Measurements from ENCODE around the gene TPRA1. TPM values are rescaled to one million over a fixed set of nuclear protein-coding genes. Genes with fewer than 3 reads are reported as not detected.
A peak's percentile ranks its signal among the peaks of the same experiment; 100 is the strongest.

The TPRA1 gene
- total and polyA plus RNA-seq, 9 of the 15 experiments (the other 6 are each of a cell fraction or from before 2014, with no cell fraction given), result 0.66 to 21.5 (median 11.1) TPM

DNA sequence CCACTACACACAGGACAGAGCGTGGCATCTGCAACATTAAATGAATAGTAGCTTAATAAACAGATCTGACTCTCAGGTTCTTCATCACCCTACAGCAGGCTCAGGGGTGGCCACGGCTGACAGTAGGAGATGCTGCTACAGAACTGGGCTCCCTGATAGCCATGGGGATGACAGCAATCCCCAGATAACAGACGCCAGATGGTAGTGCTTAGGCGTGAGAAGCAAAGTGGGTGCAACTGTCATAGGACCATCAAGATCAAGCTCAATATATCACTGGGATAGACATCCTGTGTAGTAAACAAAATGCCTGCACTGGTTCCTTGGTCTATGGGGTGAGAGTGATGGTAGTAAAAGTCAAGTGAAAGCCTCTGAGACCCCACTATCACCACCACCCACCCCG is 2.6 kb upstream of the TPRA1 start (continued):
- TF ChIP-seq MBD1 (CRISPR knock-in tag; IDR thresholded peaks at IDR 0.05) (no peak), TCFL5 (CRISPR knock-in tag; conservative IDR thresholded peaks at IDR 0.05) (no peak), DMBX1 (CRISPR knock-in tag; IDR thresholded peaks at IDR 0.05; ENCODE audit: borderline replicate concordance) (no peak), ZNF3 (CRISPR knock-in tag; IDR thresholded peaks at IDR 0.05) (no peak), MYNN (IDR thresholded peaks at IDR 0.05) (no peak), MYNN (CRISPR knock-in tag; IDR thresholded peaks at IDR 0.05) (no peak), KDM1A (IDR thresholded peaks at IDR 0.05) (no peak), MEIS2 (IDR thresholded peaks at IDR 0.05; ENCODE audit: partially characterized antibody) (peak; percentile 68), UBTF (IDR thresholded peaks at IDR 0.05; ENCODE audit: borderline replicate concordance in 1 of 2, low read depth in 2 of 2, low read length in 2 of 2) (no peak), TAF9B (IDR thresholded peaks at IDR 0.05; ENCODE audit: partially characterized antibody) (no peak), HDAC3 (IDR thresholded peaks at IDR 0.05; ENCODE audit: borderline replicate concordance, partially characterized antibody) (no peak), NKRF (IDR thresholded peaks at IDR 0.05; ENCODE audit: borderline replicate concordance) (no peak), POLR2AphosphoS2 (IDR thresholded peaks at IDR 0.05; ENCODE audit: low read length) (no peak), HCFC1 (IDR thresholded peaks at IDR 0.05; ENCODE audit: low read depth, low read length) (no peak), SMARCA4 (IDR thresholded peaks at IDR 0.05) (no peak), ZBTB2 (IDR thresholded peaks at IDR 0.05) (no peak)
- TF ChIP-seq, protein P1, sequence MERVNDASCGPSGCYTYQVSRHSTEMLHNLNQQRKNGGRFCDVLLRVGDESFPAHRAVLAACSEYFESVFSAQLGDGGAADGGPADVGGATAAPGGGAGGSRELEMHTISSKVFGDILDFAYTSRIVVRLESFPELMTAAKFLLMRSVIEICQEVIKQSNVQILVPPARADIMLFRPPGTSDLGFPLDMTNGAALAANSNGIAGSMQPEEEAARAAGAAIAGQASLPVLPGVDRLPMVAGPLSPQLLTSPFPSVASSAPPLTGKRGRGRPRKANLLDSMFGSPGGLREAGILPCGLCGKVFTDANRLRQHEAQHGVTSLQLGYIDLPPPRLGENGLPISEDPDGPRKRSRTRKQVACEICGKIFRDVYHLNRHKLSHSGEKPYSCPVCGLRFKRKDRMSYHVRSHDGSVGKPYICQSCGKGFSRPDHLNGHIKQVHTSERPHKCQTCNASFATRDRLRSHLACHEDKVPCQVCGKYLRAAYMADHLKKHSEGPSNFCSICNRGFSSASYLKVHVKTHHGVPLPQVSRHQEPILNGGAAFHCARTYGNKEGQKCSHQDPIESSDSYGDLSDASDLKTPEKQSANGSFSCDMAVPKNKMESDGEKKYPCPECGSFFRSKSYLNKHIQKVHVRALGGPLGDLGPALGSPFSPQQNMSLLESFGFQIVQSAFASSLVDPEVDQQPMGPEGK (CRISPR knock-in tag; IDR thresholded peaks at IDR 0.05; ENCODE audit: borderline replicate concordance), result no peak
- TF ChIP-seq, protein P2, sequence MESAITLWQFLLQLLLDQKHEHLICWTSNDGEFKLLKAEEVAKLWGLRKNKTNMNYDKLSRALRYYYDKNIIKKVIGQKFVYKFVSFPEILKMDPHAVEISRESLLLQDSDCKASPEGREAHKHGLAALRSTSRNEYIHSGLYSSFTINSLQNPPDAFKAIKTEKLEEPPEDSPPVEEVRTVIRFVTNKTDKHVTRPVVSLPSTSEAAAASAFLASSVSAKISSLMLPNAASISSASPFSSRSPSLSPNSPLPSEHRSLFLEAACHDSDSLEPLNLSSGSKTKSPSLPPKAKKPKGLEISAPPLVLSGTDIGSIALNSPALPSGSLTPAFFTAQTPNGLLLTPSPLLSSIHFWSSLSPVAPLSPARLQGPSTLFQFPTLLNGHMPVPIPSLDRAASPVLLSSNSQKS (CRISPR knock-in tag; IDR thresholded peaks at IDR 0.05), result no peak
